GM19397 (cell line): Measurements from ENCODE around the gene BCL11B.

Source experiments
- ATAC-seq: cut with Tn5 transposase; IDR thresholded peaks from one replicate; pipeline ENCODE4 v1.9.1; 2021; ENCODE audit warnings: mild to moderate bottlenecking, moderate library complexity; ENCODE audit not compliant: unreplicated experiment

Gene BCL11B

DNA sequence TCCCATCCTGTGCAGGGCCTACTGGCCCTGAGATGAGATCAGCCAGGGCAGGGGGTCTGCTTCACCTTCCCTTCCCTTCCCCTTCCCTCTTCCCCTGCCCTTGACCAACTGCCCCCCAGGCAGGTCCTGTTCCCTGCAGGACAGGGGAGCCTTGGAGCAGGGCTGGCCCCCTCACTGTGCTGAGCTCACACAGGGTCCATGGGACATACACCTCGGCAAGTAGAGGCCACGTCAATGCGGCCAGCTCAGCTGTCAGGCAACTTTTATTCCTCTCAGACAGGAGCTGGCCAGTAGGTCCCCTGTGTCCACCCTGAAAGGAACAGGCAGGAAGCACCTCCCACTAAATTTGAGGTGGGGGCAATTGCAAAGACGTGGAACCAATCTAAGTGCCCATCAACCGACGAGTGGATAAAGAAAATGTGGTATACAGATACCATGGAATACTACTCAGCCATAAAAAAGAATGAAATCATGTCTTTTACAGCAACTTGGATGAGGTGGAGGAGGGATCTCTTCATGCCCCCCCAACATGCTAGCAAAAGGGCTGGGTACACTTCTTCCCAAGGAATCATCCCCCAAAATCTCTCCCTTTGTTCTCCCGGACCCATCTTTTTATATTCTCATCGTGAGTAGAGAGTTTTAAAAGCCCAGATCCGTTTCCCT, 148.7 kb downstream of the BCL11B start:
- ATAC-seq, result no peak

- no peak for ATAC-seq
These were observed 149.4 kb downstream of the BCL11B start for GRCh38 chr14:99122521-99123125.

- ATAC-seq, result no peak
These were observed 150.6 kb downstream of the BCL11B start for GRCh38 chr14:99121319-99121875.

DNA sequence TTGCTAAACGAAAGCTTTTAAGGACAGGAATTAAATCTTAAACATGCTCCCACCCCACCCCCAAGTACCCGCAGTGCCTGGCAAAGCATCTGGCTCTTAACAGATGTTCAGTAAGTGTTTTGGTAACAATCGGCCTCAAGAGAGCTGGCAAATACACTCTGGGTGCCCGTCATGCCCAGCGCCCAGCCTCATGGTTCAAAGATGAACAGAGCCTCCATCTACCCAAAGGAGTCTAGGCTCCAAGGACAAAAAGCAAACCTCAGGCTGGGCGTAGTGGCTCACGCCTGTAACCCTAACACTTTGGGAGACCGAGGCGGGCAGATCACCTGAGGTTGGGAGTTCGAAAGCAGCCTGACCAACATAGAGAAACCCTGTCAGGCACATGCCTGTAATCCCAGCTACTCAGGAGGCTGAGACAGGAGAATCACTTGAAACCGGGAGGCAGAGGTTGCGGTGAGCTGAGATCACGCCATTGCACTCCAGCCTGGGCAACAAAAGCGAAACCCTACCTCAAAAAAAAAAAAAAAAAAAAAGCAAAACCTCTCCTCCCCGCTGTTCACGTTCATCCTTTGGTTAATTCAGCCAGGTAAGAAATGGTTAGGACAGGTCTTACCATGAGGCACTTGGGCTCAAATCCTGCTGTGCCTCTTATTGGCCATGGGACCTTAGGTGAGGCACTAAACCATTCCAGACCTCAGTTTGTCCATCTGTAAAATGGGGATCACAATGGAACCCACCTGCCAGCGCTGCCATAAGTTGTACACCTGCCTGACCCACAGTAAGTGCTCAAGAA, 151.3 kb downstream of the BCL11B start:
- no peak for ATAC-seq

DNA sequence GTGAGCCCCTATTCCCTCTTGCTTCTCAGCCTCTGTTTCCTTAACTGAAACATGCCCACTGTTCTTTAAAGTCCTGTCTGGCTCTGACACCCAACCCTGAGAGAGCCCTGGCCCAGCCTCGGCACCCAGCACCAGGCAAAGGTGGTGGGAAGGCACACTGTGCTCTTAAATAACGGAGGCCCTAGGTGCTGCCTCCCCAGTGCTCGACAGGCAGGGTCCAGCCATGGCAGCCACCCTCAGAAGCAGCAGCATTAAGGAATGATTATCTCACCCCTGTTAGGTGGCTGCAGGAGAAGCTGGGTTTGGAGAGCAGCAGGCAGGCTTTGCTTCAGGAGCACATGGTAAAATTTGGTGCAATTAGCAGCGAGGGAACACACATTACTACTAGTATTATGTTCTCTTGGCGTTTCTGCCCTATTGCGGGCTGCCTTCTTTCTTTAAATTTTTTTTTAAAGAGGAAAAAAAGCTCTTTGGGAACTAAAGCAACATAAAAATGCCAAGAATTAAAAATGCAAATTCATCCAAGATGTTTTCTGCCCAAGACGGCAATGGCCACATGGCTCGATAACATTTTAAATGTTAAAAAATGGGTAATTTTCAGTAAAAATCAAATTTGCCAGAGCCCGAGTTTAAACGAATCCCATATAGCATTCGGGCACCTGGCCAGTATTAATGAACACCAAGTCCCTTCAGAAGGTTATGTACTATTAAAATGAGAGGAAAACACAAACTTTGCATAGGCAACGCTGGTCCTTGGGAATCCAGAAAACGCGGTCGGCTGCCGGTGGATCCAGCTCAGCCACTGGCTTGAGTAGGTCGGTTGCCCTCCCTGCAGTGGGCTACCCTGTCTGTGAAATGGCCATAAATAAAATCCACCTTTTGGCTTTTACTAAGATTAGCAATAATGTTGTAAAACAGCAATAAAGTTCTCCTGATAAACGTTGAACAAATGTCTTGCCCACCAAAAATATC, 152.2 kb downstream of the BCL11B start:
- ATAC-seq, result no peak
